Dermis microvascular lymphatic vessel endothelial cell (primary cell): ENCODE data around the gene ZNF431. TPM values are rescaled to one million over a fixed set of nuclear protein-coding genes. Genes with fewer than 3 reads are reported as not detected.
"Not testable (repeated sequence)": the region's sequence is repeated elsewhere in the genome, so short reads cannot be mapped to it uniquely, and the experiment has no call there.

Source experiments
- DNase-seq, 2 donors: peaks; one replicate each; pipeline versions ENCODE4 v3.0.0 to v3.0.0-alpha.2; 2010; ENCODE audit warnings: low read depth in 2 of 2
- total RNA-seq: library from RNA; depleted of rRNA; stranded (reverse); fragments of >200 nt; gene quantifications from 2 replicates; pipeline ENCODE4 v1.2.1, GENCODE V29; 2014

ZNF431 gene
- total RNA-seq, 1 donor from 2014 or later = 2.8 TPM

DNA sequence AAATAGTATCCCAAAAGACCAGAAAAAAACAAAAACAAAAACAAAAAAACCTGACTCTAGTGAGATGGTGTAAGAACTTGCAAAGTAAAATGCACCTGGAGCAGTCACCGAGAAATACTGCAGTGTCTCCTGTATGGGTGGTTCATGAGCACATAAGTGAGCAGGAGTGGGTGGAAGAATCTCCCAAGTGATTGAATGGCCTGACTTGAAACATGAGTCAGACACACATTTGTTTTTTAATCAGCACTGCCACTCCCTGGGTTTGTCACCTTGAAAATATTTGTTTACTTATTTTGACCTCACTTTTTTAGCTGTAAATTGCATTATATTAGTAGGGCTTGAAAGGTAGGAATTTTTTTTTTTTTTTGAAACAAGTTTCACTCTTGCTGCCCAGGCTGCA, 2.0 kb downstream of the ZNF431 start:
- DNase-seq = no peak

DNA sequence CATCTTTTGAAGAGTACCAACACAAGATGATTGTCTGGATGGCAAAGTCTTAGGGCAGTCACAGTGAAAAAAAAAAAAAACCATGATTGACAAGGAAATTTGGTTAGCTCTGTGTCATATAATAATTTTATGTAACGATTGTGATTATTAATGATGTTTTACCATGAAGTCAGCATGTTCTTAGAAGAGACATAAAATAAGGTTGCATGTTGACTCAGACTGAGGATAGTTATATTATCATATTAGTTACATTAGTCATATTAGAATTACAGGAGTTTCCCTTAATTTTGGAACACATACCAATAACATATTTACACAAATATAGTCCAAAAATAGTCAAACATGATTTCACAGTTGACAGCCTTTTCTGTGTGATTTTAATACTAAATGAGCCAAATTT, 5.7 kb downstream of the ZNF431 start:
- no peak for DNase-seq

DNA sequence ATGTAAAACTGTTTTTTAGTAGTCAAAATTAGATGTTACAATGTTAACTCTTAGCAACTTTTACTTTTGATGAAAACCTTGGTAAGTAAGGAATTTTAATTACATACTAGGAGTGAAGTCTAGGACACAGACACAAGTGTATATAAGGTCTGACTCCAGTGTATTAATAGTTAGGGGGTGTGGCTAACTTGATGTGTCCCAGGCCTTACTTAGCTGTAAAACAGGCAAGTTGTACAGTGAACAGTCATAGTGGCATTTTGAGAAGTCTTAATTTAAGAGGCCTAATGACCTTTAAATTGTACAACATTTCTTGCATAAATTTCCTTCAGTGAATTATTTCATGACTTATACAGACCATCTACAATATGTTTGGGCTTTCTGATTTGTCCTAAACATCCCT, 6.8 kb downstream of the ZNF431 start:
- no peak for DNase-seq

GRCh38 chr19:21149877-21150276, 8.0 kb downstream of the ZNF431 start:
- no peak for DNase-seq

- DNase-seq = no peak
These were observed 9.6 kb downstream of the ZNF431 start for GRCh38 chr19:21151460-21151859.

DNA sequence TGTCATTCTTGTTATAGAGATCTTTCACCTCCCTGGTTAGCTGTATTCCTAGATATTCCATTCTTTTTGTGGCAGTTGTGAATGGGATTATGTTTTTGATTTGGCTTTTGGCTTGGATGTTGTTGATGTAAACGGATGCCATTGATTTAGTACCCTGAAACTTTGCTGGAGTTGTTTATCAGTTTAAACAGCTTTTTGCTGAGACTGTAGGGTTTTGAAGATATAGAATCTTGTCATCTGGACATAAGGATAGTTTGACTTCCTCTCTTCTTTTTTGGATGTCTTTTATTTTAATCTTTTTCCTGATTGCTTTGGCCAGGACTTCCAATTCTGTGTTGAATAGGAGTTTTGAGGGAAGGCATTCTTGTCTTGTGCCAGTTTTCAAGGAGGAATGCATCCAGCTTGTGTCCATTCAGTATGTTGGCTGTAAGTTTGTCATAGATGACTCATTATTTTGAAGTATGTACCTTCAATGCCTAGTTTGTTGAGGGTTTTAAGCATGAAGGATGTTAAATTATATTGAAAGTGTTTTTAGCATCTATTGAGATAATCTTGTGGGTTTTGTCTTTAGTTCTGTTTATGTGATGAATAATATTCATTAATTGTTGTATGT, 16.8 kb downstream of the ZNF431 start:
- no peak for DNase-seq

- no peak for DNase-seq
These were observed 22.7 kb downstream of the ZNF431 start for GRCh38 chr19:21164541-21164940.

- DNase-seq = no peak
These were observed 24.6 kb downstream of the ZNF431 start for GRCh38 chr19:21166436-21166835.

DNA sequence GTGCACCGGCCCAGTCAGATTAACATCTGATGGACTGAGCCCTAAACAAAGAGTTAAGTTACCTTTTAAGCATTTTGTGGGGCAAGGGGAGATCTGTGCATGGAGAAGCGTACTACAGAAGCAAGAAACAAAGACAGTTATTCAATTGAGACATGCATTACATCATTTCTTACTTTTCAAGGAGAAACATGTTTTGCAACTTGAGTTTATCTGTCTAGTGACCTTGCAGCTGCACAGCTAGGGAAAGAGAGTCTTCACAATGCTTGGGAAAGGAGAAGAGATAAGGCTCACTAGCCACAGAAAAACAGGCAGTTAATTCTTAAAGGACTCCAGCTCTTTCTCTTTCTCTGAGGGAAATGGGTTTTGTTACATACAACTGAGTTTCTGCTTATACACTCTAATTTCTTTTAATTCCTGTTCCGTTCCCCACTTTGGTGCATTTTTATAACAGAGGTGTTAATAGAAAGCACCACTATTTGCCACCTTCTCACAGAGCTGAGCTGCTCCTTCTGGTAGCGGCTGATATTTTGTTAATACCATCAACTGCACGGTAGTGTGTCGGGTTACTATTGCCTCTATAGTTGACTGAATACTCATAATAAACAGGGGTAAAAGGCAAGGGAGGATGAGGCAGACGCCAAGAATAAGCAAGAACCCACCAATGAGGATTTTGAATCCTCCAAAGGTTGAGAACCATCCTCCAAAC, 55.9 kb downstream of the ZNF431 start:
- no peak for DNase-seq

- DNase-seq = peak; percentile 4 to 36
These were observed 61.1 kb downstream of the ZNF431 start for GRCh38 chr19:21202865-21203494.

DNA sequence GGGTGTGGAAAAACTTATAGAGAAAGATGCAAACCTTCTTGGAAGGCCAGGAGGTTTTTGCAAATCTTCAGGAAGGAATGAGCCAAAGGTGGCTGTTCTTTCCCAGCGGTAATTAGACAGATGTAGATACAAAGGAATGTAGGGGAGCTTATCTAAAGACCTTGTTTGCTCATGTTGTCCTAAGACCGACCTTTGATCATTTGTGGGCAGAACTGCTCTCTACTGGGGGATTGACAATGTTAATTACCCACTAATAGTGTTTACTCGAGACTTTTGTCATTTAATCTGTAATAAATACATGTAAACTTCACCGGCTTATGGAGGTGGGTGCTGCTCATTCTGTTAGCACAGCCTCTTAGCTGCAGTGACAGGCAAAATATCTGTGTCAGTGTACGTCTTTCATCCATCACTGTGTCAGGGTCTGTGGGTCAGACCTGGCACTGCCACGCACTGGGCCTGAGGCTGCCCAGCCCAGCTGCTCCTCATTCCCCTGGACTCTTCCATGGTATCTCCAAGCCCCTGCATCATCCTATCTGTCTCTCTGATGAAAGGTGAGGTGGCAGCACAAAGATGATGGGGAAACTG, 68.3 kb downstream of the ZNF431 start:
- DNase-seq = no peak

DNA sequence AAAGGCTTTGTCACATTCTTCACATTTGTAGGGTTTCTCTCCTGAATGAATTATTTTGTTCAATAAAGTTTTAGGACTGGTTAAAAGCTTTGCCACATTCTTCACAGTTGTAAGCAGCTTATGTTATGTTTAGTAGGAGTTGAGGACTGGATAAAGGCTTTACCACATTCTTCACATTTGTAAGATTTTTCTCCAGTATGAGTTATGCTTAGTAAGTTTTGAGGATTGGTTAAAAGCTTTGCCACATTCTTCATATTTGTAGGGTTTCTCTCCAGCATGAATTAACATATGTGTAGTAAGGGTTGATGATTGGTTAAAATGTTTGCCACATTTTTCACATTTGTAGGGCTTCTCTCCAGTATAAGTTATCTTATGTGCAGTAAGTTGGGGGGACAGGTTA, 79.9 kb downstream of the ZNF431 start:
- no peak for DNase-seq

- DNase-seq = not testable (repeated sequence)
These were observed 88.1 kb downstream of the ZNF431 start for GRCh38 chr19:21229938-21230337.

DNA sequence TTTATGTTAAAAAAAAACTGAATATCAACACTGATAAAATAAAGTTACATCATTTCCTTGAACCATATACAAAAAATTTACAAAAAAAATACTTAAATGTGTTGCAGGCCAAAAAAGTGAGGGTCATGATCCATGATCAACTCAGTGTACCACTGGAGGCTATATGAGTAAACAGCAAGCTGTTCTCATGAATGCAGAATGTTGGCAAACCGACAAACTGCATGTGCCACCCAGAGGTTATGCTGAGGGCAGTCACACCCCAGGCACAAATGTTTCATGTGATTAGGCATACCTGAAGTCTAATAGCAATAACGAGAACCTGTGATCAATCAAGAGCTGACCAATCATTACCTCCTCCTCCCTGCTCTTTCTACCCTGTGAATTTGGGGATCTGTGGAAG, 91.9 kb downstream of the ZNF431 start:
- DNase-seq = no peak

DNA sequence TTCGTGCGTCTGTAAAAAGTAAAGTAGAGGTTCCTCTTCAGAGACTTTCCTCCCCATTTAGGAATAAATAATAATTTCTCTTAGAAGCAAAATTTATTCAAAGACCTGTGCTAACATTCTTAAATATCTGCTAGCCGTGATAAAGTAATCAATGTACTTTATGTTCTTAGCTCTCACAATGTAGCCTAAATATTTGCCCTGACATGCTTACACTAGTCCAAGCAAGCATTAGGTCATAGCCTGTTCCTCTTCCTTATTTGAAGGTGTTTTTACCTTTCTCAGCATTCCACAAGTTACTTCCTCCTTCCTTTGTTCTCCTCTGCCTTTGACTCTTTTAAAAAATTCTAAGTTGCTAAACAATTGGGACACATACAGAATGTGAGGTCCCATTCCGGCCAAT, 94.9 kb downstream of the ZNF431 start:
- DNase-seq = not testable (repeated sequence)

- DNase-seq = no peak
These were observed 96.8 kb downstream of the ZNF431 start for GRCh38 chr19:21238670-21239069.

Other genes starting within 250 kb of the ZNF431 start
- gene ZNF85, start 218.8 kb upstream of the ZNF431 start, total RNA-seq = 10.0 TPM in 2 replicates
- gene ZNF430, start 121.4 kb upstream of the ZNF431 start, total RNA-seq = 3.9 and 4.7 TPM in 2 replicates
- gene ZNF714, start 59.8 kb upstream of the ZNF431 start, total RNA-seq = 3.7 and 7.1 TPM in 2 replicates
- 6.0 and 8.1 TPM in 2 replicates for gene ZNF708, start 187.4 kb downstream of the ZNF431 start, total RNA-seq
- gene ZNF738, start 217.0 kb downstream of the ZNF431 start, total RNA-seq = 4.4 and 5.0 TPM in 2 replicates